ENCODE results near the gene ZNF432.
"Not testable (repeated sequence)": the region's sequence is repeated elsewhere in the genome, so short reads cannot be mapped to it uniquely, and the experiment has no call there.

Gene ZNF432

DNA sequence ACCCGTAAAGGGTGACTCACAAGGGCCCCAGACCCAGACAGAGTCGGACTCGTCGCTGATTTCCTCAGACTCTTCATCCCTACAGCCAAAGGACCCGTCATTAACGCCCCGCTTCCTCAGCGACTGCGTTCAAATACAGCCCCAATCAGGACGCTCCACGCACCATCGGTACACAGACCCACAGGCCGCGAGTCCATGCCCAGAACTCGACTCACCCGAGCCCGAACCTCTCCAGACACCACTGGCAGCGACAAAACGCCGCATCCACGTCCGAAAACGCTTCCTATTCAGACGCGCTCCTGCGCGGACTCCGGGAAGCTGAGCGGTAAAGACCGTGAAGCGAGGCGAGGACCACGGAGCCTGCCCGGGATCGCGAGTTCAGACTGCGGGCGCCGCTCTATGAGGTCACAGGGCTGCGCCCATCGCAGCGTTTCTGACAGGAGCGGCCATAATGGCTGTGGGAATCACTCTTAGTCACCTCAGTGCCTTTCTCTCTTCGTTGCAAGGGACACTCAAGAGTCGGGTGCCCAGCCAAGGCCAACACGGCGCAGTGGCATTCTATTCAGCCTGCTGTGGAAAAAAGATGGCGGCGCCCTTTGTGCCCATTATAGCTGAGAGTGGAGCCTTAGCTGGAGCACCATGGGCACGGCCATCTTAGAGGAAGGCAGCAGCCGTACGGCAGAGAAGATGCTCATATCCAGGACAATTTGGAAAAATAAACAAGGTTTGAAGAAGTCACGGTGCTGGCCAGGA is 20.4 kb downstream of the ZNF432 start, which contains the start of gene ZNF614:
TSS of gene ZNF614 (minus strand) at position 353 of the 753 bp plus-strand sequence. CDS start 2,634 bp downstream, outside the sequence.
- peak within 1 kb of the TSS; percentile 95 for H3K27ac Mint-ChIP-seq
- H3K27me3 Mint-ChIP-seq, result no peaks in the 10 kb centered on the region
- peaks cover 88% of the 10 kb centered on the region for H3K36me3 Mint-ChIP-seq (ENCODE audit: low read depth)
- H3K4me1 Mint-ChIP-seq (ENCODE audit: low read depth), result peaks cover 21% of the 10 kb centered on the region
- H3K4me3 Mint-ChIP-seq, result peak within 1 kb of the TSS; percentile 93
- peaks cover 46% of the 10 kb centered on the region for H3K9me3 Mint-ChIP-seq

DNA sequence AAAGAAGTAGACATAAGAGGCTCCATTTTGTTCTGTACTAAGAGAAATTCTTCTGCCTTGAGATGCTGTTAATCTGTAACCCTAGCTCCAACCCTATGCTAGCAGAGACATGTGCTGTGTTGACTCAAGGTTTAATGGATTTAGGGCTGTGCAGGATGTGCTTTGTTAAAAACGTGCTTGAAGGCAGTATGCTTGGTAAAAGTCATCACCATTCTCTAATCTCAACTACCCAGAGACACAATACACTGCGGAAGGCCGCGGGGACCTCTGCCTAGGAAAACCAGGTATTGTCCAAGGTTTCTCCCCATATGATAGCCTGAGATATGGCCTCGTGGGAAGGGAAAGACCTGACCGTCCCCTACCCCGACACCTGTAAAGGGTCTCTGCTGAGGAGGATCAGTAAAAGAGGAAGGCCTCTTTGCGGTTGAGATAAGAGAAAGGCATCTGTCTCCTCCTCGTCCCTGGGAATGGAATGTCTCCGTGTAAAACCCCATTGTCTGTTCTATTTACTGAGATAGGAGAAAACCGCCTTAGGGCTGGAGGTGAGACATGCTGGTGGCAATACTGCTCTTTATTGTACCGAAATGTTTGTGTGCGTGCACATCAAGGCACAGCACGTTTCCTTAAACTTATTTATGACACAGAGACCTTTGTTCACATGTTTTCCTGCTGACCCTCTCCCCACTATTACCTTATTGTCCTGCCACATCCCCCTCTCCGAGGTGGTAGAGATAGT is 22.2 kb downstream of the ZNF432 start:
- Mint-ChIP-seq H3K4me1 (ENCODE audit: low read depth) (peaks cover 21% of the 10 kb centered on the region), H3K36me3 (ENCODE audit: low read depth) (peaks cover 89% of the 10 kb centered on the region), H3K9me3 (peaks cover 44% of the 10 kb centered on the region), H3K4me3 (peak overlapping the region; percentile 93)
- not testable (repeated sequence) for H3K27me3 Mint-ChIP-seq, H3K27ac Mint-ChIP-seq

- H3K36me3 Mint-ChIP-seq (ENCODE audit: low read depth), result peaks cover 90% of the 10 kb centered on the region
Measured at GRCh38 chr19:52024478-52024877, 24.2 kb downstream of the ZNF432 start.

DNA sequence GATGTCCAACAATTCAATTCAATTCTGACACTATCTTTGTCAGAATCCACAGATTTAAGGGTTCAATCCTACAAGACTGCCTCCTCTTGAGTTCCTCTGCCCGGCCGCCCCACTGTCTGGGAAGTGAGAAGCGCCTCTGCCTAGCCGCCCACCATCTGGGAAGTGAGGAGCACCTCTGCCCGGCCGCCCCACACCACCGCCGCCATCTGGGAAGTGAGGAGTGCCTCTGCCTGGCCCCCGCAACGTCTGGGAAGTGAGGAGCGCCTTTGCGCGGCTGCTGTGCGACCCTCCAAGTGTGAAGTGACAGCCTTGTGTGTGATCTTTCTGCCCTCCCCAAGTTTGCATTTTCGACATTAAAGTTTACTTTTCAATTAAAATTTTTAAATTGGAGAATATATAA is 26.4 kb downstream of the ZNF432 start:
- peaks cover 4% of the 10 kb centered on the region for H3K4me1 Mint-ChIP-seq (ENCODE audit: low read depth)
- peaks cover 97% of the 10 kb centered on the region for H3K36me3 Mint-ChIP-seq (ENCODE audit: low read depth)
- no peak overlapping the region for H3K27ac Mint-ChIP-seq
- peaks cover 64% of the 10 kb centered on the region for H3K9me3 Mint-ChIP-seq
- no peaks in the 10 kb centered on the region for H3K27me3 Mint-ChIP-seq
- no peak overlapping the region for H3K4me3 Mint-ChIP-seq

More at GRCh38 chr19:52024478-52024877, 24.2 kb downstream of the ZNF432 start:
- peaks cover 18% of the 10 kb centered on the region for H3K4me1 Mint-ChIP-seq (ENCODE audit: low read depth)
- not testable (repeated sequence) for H3K4me3 Mint-ChIP-seq, H3K27me3 Mint-ChIP-seq, H3K27ac Mint-ChIP-seq
- peaks cover 49% of the 10 kb centered on the region for H3K9me3 Mint-ChIP-seq

- H3K27me3 Mint-ChIP-seq, result no peaks in the 10 kb centered on the region
- peaks cover 97% of the 10 kb centered on the region for H3K36me3 Mint-ChIP-seq (ENCODE audit: low read depth)
- H3K9me3 Mint-ChIP-seq, result peaks cover 71% of the 10 kb centered on the region
- no peak overlapping the region for H3K27ac Mint-ChIP-seq
- no peaks in the 10 kb centered on the region for H3K4me1 Mint-ChIP-seq (ENCODE audit: low read depth)
- no peak overlapping the region for H3K4me3 Mint-ChIP-seq
Measured at GRCh38 chr19:52020506-52020905, 28.1 kb downstream of the ZNF432 start.

GRCh38 chr19:52010674-52011073 is 38.0 kb downstream of the ZNF432 start:
- Mint-ChIP-seq H3K36me3 (ENCODE audit: low read depth) (peaks cover 79% of the 10 kb centered on the region), H3K4me3 (no peak overlapping the region), H3K27me3 (no peaks in the 10 kb centered on the region), H3K4me1 (ENCODE audit: low read depth) (peaks cover 25% of the 10 kb centered on the region), H3K27ac (no peak overlapping the region), H3K9me3 (peaks cover 18% of the 10 kb centered on the region)

GRCh38 chr19:52007806-52008557 is 40.7 kb downstream of the ZNF432 start, which contains the start of gene ZNF615:
ZNF615 (minus strand) TSS chr19:52008211; CDS start chr19:52003711, 4,500 bp downstream.
- Mint-ChIP-seq H3K9me3 (peaks cover 20% of the 10 kb centered on the region), H3K27ac (peak within 1 kb of the TSS; percentile 94)

GRCh38 chr19:52007451-52007805 is 41.2 kb downstream of the ZNF432 start:
- Mint-ChIP-seq H3K27me3 (no peaks in the 10 kb centered on the region), H3K4me1 (ENCODE audit: low read depth) (peaks cover 25% of the 10 kb centered on the region), H3K9me3 (peaks cover 21% of the 10 kb centered on the region), H3K27ac (peak overlapping the region; percentile 94), H3K36me3 (ENCODE audit: low read depth) (peaks cover 77% of the 10 kb centered on the region), H3K4me3 (peak overlapping the region; percentile 95)

More at GRCh38 chr19:52007806-52008557, 40.7 kb downstream of the ZNF432 start, which contains the start of gene ZNF615:
- Mint-ChIP-seq H3K4me3 (peak within 1 kb of the TSS; percentile 95), H3K4me1 (ENCODE audit: low read depth) (peaks cover 25% of the 10 kb centered on the region), H3K27me3 (no peaks in the 10 kb centered on the region), H3K36me3 (ENCODE audit: low read depth) (peaks cover 78% of the 10 kb centered on the region)

DNA sequence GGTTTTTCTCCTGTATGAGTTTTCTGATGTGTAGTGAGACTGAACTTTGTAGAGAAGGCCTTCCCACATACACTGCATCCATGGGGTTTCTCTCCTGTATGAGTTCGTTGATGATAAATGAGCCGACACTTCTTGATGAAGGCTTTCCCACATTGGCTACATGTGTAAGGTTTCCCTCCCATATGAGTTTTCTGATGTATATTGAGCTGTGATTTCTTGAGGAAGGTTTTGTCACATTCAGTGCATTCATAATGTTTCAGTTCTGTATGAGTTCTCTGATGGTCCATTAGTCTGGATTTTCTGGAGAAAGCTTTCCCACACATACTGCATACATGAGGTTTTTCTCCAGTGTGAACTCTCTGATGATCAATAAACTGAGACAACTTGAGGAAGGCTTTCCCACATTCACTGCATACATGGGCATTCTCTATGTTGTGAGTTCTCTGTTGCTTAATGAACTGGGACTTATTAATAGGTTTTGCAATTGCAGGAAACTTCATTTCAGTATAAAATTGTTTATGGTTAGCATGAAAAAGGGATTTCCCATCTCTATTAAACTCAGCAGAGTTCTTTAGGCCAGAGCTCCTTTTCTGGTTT is 54.5 kb downstream of the ZNF432 start:
- Mint-ChIP-seq H3K9me3 (peaks cover 62% of the 10 kb centered on the region), H3K27ac (no peak overlapping the region), H3K36me3 (ENCODE audit: low read depth) (peaks cover 87% of the 10 kb centered on the region), H3K4me3 (no peak overlapping the region), H3K4me1 (ENCODE audit: low read depth) (no peaks in the 10 kb centered on the region), H3K27me3 (no peaks in the 10 kb centered on the region)

DNA sequence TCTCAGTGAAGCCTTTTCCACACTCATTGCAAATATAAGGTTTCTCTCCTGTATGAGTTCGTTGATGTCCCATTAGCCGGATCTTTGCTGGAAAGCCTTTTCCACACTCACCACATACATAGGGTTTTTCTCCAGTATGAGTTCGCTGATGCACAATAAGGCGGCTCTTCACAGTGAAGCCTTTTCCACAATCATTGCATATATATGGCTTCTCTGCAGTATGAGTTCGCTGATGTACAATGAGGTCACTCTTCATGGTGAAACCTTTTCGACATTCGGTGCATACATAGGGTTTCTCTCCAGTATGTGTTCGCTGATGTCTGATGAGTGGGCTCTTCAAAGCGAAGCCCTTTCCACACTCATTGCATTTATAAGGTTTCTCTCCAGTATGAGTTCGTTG is 55.2 kb downstream of the ZNF432 start:
- Mint-ChIP-seq H3K27me3 (no peaks in the 10 kb centered on the region), H3K9me3 (peaks cover 63% of the 10 kb centered on the region)

GRCh38 chr19:51986309-51987291 is 62.0 kb downstream of the ZNF432 start, which contains the start of gene ZNF350:
ZNF350 (minus strand) TSS chr19:51986840; CDS start chr19:51974360, 12,480 bp downstream.
- Mint-ChIP-seq H3K4me3 (peak within 1 kb of the TSS; percentile 93), H3K4me1 (ENCODE audit: low read depth) (peaks cover 17% of the 10 kb centered on the region), H3K27me3 (no peaks in the 10 kb centered on the region), H3K9me3 (peaks cover 46% of the 10 kb centered on the region), H3K36me3 (ENCODE audit: low read depth) (peaks cover 71% of the 10 kb centered on the region), H3K27ac (peak within 1 kb of the TSS; percentile 93)

More for the DNA sequence above, 55.2 kb downstream of the ZNF432 start:
- Mint-ChIP-seq H3K4me3 (no peak overlapping the region), H3K4me1 (ENCODE audit: low read depth) (no peaks in the 10 kb centered on the region), H3K27ac (no peak overlapping the region), H3K36me3 (ENCODE audit: low read depth) (peaks cover 87% of the 10 kb centered on the region)

- Mint-ChIP-seq H3K27me3 (no peaks in the 10 kb centered on the region), H3K27ac (no peak overlapping the region), H3K9me3 (peaks cover 47% of the 10 kb centered on the region), H3K4me3 (no peak overlapping the region), H3K4me1 (ENCODE audit: low read depth) (peaks cover 22% of the 10 kb centered on the region), H3K36me3 (ENCODE audit: low read depth) (peaks cover 83% of the 10 kb centered on the region)
Measured at GRCh38 chr19:51983361-51983760, 65.3 kb downstream of the ZNF432 start.
